Measurements from ENCODE around the gene EXOG.

EXOG gene, protein sequence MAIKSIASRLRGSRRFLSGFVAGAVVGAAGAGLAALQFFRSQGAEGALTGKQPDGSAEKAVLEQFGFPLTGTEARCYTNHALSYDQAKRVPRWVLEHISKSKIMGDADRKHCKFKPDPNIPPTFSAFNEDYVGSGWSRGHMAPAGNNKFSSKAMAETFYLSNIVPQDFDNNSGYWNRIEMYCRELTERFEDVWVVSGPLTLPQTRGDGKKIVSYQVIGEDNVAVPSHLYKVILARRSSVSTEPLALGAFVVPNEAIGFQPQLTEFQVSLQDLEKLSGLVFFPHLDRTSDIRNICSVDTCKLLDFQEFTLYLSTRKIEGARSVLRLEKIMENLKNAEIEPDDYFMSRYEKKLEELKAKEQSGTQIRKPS

DNA sequence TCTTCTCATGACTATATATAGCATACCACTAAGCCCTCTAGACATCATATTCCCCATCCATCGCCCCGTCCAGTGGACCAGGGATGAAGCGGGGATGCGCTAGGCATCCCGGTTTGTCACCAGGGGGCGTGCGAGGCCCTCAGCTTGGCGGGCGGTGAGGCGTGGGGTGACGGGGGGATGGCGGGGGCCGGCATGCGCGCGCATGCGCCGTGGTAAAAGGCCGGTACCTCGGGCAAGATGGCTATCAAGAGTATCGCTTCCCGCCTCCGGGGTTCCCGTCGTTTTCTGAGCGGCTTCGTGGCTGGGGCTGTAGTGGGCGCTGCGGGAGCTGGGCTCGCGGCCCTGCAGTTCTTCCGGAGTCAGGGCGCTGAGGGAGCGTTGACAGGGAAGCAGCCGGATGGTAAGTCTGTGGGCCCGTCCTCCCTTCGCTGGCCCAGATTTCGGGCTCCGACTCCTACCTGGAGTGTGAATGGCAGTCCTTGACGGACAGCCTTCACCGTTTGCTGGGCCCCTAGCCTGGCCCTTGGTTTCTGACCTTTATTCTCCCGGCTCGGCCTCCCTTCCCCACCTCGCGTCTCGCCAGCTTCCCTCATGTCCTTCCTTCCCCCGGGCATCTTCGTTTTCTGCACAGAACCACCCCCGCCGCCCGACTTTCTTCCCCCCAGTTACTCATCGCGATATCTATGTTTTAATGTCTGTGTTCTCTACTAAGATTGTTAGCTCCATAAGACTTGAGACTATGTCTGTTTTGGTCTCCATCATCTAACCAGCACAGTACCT is at the start of gene EXOG:
EXOG (plus strand) TSS at position 210 of the 780 bp plus-strand sequence; CDS start at position 238, 28 bp downstream.
- DNase-seq (ENCODE audit: low read depth in 2 of 2): peak; percentile 89 to 94

DNA sequence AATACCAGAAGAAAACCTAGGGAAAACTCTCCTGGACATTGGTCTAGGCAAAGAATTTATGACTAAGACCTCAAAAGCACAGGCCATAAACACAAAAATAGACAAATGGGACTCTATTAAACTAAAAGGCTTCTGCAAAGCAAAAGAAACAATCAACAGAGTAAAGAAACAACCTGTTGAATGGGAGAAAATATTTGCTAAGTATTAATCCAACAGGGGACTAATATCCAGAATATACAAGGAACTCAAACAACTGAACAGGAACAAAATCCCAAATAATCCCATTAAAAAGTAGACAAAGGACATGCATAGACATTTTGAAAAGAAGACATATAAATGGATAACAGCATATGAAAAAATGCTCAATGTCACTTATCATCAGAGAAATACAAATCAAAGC is 49.3 kb upstream of the EXOG start:
- DNase-seq (ENCODE audit: low read depth in 2 of 2): no peak

DNA sequence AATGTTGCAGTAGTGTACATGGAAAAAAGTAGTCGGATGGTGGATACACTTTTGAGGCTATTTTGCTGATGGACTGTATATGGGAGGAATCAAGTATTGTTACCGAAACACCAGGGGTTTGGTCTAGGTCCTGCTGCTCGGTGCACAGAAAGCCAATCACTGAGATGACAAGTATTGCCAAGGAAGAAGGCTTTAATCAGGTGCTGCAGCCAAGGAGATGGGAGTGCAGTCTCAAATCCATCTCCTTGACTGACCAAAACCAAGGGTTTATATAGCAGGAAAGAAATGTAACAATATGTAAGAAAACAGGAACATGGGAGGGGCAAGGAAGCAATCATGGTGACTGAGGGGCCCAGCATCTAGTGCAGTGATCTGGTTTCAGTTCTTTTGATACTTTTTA is 45.3 kb upstream of the EXOG start:
- DNase-seq (ENCODE audit: low read depth in 2 of 2): no peak

DNA sequence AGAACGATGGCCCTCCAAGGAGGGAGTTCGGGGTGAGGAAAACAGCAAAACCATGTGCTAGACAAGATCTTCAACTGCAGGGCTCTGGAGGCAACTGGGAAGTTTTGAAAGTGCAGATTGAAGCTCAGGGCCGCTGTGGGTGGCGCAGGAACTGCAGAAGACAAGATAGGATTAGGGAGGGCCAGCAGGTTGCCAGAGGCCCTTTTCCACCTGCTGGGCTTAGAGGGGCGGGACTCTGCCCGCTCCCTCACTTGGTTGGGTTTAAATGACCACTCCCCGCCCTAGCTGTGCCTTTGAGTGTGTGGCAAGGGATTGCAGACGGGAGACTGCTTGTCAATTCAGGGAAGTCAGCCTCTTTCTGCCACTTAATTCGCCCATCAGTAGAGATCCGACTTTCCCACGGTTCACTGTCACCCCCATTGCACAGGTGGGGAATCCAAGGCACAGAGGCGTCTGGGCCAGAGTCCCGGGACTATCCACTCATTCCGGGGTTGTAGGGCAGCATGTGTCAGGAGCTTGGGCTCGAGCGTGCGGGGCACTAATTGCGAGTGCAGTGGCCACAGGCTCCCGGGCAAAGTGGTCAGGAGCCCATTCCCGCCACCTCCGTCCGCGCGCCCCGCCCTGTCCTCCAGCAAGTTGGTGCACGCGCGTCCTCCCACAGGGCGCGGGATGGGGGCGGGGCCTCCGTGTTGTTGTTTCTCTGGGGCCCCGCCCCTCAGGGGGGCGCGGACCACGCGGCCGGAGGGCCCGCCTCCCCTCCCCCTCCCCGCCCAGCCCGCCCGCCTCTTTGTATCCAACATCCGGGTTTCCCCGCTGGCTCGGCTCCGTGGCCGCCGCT is 42.8 kb upstream of the EXOG start, which contains the start of gene ACVR2B:
ACVR2B (plus strand) TSS at position 816 of the 838 bp plus-strand sequence. CDS start 433 bp downstream, outside the sequence.
- DNase-seq (ENCODE audit: low read depth in 2 of 2): peak; percentile 25 to 35

DNA sequence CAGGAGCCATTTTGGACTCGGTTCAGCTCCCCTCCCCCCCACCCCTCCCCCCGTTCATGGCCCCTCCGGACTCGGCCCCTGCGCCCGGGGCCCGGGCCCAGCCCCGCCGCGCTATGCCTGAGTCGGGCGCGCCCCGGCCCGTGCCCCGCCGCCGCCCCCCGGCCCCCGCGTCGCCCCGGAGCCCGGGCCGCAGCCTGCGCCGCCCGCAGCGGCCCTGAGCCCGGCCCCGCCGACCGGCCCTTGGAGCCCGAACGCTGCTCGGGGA is 42.3 kb upstream of the EXOG start:
- DNase-seq (ENCODE audit: low read depth in 2 of 2): no peak

DNA sequence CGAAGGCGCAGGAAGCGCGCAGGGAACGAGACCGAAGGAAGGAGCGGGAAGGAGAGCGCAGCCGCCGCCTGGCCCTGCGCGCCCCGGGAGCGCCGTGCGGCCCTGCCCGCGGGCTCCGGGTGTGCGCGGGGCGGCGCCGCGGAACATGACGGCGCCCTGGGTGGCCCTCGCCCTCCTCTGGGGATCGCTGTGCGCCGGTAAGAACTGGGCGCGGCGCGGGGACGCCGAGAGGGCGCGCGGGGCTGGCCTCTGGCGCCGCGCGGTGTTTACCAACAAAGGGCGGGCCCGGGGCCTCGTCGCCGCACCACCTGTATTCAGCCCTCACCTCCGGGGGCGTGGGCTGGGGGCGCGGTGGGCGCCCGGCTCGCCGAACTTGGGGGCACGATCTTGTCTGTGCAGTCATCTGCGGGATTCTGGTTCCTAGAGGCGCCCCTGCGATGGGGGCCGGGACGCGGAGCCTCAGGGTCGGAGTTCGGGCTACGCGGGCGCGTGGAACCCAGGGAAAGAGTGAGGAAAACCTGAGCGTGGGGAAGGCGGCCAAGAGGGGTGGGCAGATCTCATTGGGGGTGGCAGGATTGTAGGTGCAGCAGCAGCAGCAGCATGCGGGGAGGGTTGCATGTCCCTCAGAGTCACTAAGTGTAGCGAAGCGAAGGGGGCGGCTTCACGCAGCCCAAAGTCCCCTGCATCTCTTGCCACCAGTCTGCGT is 41.8 kb upstream of the EXOG start:
- no peak for DNase-seq (ENCODE audit: low read depth in 2 of 2)

DNA sequence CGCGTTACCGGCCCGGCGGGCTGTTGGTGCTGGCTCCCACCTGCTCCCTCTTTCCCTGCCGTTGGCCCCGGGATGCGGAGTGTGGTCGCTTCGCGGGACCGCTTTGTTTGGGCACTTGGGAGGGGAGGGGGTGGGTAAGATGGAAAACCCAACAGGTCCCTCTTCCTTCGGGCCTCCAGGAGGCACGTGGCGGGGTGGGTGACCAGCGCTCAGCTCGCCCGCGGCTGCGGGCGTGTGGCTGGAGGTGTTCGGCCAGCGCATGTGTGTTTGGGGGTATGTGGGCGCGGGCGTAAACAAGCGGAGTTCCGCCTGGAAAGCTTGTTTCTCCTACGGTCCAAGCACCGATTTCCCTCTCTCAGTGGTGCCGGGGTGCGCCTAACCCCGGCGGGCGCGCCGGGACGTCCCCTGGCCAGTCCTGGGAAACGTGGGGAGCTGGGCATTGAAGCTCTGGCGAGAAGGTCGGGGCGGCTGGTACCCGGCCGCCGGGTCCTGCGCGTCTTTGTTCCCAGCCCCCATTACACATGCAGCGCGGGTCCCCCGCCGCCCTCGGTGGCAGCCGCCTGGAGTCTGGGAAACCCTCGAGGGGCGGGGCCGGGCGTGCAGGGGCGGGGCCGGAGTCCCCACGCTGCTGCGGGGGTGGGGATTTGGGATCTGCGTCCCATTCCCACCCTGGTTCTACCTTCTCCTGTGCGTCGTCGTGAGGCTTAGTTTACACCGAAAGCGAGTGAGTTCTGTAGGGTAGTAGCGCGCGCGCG is 41.1 kb upstream of the EXOG start:
- DNase-seq (ENCODE audit: low read depth in 2 of 2): no peak

DNA sequence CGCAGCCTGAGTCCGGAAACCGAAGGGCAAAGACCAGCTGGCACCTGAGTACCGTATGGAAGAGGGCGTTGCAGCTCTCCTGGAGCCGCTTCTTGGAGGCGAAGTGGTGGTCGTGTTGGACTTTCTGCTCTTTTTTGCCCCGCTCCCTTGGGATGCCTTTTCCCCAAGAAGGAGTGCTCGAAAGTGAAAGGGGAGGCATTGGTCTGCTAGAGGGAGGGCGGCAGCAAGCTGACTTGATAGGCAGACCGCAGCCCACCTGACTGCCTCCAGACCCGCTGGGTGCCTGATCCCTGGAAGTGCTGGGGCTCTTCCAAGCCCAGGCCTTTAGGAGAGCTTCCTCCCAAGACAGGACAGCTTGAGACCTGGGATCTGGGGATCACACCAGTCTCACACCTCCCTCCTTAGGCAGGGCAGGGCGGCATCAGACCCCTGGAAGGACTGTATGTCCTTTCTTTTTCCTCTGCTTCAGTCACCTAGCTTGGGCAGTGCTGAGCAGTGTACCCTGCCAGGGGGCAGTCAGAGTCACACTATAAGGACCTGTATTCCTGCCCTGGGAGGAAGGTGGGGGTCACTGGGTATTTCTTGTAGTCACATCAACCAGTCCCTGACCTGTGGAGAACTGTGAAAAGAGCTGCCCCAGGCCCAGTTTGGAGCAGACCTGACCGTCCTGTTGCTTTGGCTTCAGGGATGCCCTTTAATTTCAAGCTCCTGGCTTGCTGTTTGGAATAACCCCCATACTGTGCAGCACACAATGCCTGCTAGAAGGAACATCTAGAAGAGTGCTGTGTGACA is 40.3 kb upstream of the EXOG start:
- no peak for DNase-seq (ENCODE audit: low read depth in 2 of 2)

DNA sequence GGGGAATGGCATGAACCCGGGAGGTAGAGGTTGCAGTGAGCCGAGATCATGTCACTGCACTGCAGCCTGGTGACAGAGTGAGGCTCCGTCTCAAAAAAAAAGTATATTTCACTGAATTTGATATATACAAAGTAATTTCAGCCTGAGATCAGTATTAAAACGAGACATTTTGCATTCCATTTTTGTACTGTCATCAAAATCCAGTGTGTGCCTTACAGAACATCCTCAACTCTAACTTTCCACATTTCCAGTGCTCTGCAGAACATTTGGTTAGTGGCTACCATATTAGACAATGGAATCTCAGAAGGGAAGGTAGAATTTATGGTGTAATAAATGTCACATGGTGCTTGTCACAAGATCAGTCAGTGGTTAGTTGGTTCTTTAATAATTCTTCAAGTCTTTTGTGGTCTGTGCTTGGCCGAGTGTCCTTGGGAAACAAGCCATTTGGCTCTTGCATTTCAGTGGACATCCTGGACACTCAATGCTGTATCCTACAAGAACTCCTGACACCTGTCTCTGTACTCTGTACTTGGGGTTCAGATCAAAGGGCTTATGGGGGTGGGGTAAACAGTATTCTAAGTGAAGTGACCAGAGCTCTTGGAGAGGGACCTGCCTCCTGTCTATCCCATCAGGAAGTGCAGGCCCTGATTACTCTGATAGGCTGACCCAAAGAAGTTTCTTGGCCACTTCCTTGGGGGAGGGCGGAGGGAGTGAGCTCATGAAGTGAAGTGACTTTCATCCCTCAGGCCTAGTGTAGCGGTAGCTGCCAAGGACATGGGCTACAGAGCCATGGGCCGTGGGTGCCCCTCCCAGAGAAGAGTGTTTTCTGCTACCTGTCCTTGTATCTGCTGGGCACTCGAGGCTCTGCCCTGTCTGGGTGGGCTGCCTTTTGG is 38.8 kb upstream of the EXOG start:
- DNase-seq (ENCODE audit: low read depth in 2 of 2): no peak

DNA sequence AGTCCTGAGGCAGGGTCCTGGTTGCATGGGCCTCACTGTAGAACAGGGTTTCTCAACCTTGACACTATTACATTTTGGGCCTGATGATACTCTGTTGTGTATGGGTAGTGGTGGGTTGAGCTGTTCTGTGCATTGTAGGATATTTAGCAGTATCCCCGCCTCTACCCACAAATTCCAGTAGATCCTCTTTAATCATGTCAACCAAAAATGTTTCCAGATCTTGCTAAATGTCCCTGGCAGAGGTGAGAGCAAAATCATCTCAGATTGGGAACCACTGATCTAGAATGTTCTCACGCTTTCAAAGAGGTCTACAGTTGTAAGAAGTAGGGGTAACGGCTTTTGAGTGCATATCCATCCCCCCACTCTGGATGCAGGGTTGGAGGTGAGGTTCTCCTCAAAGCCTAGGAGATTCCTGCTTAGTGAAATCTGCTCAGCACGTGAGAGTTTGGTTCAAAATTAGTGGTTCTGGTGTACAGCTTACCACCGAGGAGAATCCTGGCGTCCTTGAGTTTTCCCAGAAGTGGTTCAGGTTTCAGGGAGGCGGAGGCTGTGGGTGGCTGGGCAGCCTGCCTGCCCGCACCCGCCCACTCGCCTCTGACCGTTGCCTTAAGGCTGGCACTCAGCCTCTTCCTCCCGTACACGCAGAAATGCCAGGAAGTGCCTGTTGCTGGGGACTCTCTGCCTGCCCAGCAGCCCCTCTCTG is 37.2 kb upstream of the EXOG start:
- no peak for DNase-seq (ENCODE audit: low read depth in 2 of 2)

DNA sequence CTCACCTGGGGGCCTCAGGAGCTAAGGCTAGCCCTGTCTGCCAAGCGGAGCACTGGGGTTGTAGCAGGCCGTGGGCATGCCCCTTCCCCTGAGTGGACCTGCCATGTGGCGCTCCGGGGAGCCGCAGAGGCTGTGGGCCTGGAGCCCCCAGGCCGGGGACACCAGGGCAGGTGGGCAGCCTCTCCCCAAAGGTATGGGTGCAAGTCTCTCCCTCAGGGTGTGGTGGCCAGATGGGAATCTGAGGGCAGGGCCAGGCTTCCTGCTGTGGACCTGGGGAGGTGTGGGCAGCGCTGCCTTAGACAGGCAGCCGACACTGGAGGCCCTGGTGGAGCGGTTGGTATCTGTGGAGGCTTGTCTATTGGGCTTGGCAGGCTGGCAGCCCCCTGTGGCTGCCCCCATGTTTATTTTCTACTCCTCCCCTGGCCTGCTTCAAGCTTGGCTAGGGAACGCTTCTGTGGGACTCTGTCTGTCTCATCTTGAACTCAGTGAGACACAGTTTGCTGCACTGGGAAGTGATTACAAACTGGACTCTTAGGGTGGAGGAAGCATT is 36.6 kb upstream of the EXOG start:
- no peak for DNase-seq (ENCODE audit: low read depth in 2 of 2)

DNA sequence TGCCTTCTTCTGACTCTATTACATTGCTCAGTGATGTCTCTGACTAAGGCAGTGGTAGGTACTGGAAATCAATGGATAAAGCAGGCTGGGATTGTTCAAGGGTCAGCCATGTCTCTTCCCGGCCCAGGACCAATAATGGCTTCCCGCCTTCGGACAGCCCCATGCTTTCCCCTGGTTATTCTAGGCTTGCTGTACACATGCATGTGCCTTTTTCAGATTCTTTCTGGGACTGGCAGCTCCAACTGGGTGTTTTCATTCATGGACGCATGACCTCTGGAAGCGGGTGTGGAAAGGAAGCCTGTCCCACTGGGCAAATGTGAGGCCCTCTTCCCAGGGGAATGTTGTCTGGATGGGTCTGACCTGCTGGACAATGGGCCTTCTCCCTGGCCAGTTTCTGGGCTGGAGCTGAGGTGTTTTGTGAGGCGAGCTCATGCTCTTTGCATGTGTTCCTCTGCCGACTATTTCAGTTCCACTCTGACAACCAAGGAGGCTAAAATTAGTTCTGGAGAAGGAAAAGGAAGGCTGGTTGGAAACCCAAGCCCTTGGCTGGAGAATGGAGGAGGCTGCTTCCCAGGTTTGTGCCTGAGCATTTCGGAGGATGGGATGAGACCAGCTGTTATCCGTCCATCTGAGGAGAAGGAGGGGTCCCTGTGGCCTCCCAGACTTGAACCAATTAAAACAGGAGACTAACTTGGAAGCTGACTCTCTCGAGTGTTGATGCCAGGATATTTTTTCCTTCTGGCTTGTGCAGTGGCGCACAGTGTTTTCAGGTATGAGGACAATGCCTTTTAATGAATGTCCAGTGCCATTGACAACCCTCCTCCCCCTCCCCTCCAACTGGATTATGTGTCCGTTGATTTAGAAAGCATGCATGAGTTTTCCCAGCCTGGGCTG is 35.5 kb upstream of the EXOG start:
- DNase-seq (ENCODE audit: low read depth in 2 of 2): no peak

DNA sequence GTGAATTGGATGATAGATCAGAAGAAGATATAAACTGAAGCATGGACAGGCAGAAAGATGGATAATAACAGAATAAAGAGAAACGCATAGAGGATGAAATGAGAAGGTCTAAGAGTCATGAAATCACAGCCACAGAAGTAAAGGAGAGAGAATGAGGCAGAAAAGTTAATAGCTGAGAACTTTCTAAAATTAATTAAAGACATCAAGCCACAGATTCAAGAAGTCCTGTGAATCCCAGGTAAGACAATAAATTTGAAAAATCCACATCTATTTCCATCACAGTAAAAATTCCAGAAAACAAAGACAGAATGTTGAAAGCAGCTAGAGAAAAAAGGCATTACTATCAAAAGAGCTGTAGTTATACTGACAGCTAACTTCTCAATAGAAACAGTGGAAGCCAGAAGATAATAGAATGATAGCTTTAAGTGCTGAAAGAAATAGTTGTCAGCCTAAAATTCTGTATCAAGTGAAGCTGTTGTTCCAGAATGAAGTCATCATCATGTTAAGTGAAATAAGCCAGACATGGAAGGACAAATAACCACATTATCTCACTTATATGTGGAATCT is 30.5 kb upstream of the EXOG start:
- DNase-seq (ENCODE audit: low read depth in 2 of 2): no peak

DNA sequence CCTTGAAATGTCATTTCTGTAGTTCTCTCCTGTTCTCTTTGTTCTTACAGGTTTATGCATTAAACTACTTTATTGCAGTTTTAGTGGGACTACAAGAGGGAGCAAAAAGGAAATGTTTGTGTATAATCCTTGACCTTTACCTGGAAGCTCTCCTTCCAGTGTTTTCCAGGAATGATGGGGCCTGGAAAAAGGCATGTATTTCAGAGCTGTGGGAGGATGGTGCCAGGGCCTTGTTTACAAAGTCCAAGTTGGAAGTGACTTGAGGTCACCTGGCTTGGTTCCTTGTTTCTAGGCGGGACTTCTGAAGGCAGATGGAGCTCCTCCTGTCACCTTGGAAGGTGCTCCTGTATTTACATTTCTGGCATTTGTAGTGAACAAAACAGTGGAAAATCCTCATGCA is 27.4 kb upstream of the EXOG start:
- DNase-seq (ENCODE audit: low read depth in 2 of 2): no peak

DNA sequence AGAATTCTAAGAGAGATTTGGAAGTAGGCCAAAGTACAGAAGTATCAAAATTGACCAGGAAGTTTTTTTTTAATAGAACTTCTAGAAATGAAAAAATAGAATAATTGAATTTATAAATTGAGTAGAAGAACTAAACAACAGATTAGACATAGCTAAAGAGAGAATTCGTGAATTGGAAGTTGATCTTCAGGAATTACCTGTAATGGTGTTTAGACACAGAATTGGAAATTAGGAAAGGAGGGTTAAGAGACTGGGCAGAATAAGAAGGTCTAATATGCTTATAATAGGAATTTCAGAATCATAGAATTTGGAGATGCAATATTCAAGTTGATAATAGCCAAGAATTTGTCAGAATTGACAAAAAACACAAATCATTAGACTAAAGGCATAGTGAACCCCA is 26.3 kb upstream of the EXOG start:
- DNase-seq (ENCODE audit: low read depth in 2 of 2): no peak

DNA sequence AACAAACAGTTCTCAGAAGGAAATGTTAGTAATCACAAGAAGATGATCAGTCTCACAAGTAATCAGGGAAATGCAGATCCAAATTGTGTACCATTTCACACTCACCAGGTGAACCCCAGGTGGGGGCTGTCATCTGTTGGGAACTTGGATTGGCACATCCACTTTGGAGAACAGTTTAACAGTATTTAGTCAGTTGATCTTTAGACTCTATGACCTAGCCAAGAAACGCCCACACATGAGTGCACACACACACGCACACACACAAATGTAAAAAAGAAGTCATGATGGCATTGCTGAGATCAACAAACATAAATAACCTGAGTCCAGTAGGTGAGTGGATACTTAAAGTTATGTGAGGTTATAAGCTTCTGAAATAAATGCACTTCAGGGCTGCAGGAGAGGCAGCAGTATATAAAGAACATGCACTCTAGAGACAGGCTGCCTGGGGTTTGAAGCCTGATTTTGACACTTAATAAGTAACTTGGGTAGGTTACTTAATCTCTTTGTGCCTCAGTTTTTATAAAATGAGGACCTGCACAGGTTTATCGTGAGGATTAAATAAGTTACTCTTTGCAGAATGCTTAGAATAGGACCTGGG is 24.8 kb upstream of the EXOG start:
- DNase-seq (ENCODE audit: low read depth in 2 of 2): no peak
